ENCODE results near the gene GOLGA1.
"Not testable (repeated sequence)": the region's sequence is repeated elsewhere in the genome, so short reads cannot be mapped to it uniquely, and the experiment has no call there.

- not testable (repeated sequence) for TF ChIP-seq CTCF (IDR thresholded peaks at IDR 0.05 in 2 of 3, conservative IDR thresholded peaks at IDR 0.05 in 1 of 3; ENCODE audit: control insufficient read depth in 2 of 3, extremely low read depth in 1 of 3, insufficient read depth in 1 of 3, low read depth in 3 of 3, low read length in 3 of 3); SP1 (IDR thresholded peaks at IDR 0.05; ENCODE audit: low read depth, low read length); ATF7 (IDR thresholded peaks at IDR 0.05; ENCODE audit: low read depth); TBL1XR1 (IDR thresholded peaks at IDR 0.05; ENCODE audit: low read depth, low read length); POLR2A (IDR thresholded peaks at IDR 0.05; ENCODE audit: low read depth, low read length); BRCA1 (IDR thresholded peaks at IDR 0.05; ENCODE audit: low read depth, low read length); TCF3 (IDR thresholded peaks at IDR 0.05; ENCODE audit: borderline replicate concordance, insufficient read depth, low read depth, low read length)
Measured at GRCh38 chr9:124846467-124846866, 94.4 kb downstream of the GOLGA1 start.
